ENCODE measurements around the gene MYO3B. TPM values are rescaled to one million over a fixed set of nuclear protein-coding genes. Genes with fewer than 3 reads are reported as not detected.

MYO3B gene
- total and polyA plus RNA-seq, 2 donors (not counting 1 experiment from before 2014, with no cell fraction given), result not detected

DNA sequence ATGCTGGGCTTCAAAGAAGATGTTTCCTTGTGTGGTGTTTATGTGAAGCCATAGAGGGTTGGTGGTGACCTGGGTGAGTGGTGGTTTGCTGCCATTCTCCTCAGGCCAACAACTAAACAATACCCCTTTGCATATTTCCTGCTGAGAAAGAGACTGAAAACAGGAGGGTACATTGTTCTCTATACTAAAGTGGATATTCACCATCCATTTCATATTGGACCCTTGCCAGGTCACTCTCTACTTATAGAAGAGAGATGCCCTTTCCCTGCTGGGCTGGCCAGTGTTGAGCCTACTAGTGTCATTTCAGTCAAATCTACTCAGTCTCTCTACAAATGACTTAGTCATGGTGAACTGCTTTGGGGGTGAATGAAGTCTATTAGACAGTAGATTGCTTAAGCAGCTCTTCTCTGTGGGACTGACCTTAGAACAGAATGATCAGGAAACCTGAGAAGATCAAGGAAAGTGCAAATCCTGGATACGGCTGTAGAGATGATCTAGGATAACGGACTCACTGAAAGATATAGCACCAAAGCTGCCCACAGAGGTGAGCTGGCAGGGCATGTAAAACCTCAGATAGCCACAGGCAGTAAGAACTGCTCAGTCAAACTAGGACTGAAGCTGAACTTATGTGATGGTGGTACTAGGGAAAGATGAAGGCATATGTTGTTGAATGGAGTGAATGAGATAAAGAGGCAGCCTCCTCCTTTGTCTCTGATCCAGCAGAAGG, 154.9 kb downstream of the MYO3B start:
- ChIA-PET CTCF (no interaction called here), POLR2A (no interaction called here)
- Histone ChIP-seq H3K27ac (ENCODE audit: low read length in 2 of 2) (no peak overlapping the region), H3K9ac (ENCODE audit: low read length) (no peak overlapping the region), H3K27me3 (replicated peaks in 1 of 4; ENCODE audit: control extremely low read depth in 1 of 4, control insufficient read depth in 3 of 4, insufficient read depth in 4 of 4, low read length in 3 of 4) (peaks cover 0 to 9% (median 0%) of the 10 kb centered on the region in 4 experiments), H3K4me3 (ENCODE audit: control extremely low read depth in 1 of 5, extremely low read depth in 1 of 5, insufficient read depth in 1 of 5, low read depth in 2 of 5, low read length in 4 of 5) (no peak overlapping the region), H3K79me2 (ENCODE audit: control insufficient read depth, insufficient read depth, low read length) (no peaks in the 10 kb centered on the region), H3K4me1 (ENCODE audit: control insufficient read depth in 2 of 2, insufficient read depth in 2 of 2, low read length in 2 of 2) (no peaks in the 10 kb centered on the region), H3K4me2 (replicated peaks; ENCODE audit: low read depth, low read length, poor library complexity, severe bottlenecking) (no peak overlapping the region), H4K20me1 (ENCODE audit: control insufficient read depth, insufficient read depth, low read length, poor library complexity, severe bottlenecking) (no peaks in the 10 kb centered on the region), H3K9me3 (ENCODE audit: control extremely low read depth in 1 of 3, control insufficient read depth in 2 of 3, insufficient read depth in 1 of 3, low read length in 2 of 3) (no peaks in the 10 kb centered on the region), H3K36me3 (replicated peaks in 1 of 2; ENCODE audit: control extremely low read depth in 1 of 2, control insufficient read depth in 1 of 2, extremely low read depth in 1 of 2, insufficient read depth in 2 of 2, low read length in 1 of 2) (no peaks in the 10 kb centered on the region), H2AFZ (ENCODE audit: insufficient read depth, low read depth, low read length, poor library complexity, severe bottlenecking) (no peak overlapping the region)
- no peak for ATAC-seq (ENCODE audit: low read depth)
- Mint-ChIP-seq H3K4me3 (no peak overlapping the region), H3K27ac (no peak overlapping the region), H3K9me3 (ENCODE audit: insufficient read depth) (no peaks in the 10 kb centered on the region), H3K27me3 (peaks cover 10% of the 10 kb centered on the region), H3K4me1 (no peaks in the 10 kb centered on the region)
- intact Hi-C loops (cut with micrococcal nuclease), result no loop called here
- TF ChIP-seq EZH2 (IDR thresholded peaks at IDR 0.05; ENCODE audit: borderline replicate concordance, insufficient read depth, low read depth, low read length, poor library complexity, severe bottlenecking), result no peak
- TF ChIP-seq, protein P1, sequence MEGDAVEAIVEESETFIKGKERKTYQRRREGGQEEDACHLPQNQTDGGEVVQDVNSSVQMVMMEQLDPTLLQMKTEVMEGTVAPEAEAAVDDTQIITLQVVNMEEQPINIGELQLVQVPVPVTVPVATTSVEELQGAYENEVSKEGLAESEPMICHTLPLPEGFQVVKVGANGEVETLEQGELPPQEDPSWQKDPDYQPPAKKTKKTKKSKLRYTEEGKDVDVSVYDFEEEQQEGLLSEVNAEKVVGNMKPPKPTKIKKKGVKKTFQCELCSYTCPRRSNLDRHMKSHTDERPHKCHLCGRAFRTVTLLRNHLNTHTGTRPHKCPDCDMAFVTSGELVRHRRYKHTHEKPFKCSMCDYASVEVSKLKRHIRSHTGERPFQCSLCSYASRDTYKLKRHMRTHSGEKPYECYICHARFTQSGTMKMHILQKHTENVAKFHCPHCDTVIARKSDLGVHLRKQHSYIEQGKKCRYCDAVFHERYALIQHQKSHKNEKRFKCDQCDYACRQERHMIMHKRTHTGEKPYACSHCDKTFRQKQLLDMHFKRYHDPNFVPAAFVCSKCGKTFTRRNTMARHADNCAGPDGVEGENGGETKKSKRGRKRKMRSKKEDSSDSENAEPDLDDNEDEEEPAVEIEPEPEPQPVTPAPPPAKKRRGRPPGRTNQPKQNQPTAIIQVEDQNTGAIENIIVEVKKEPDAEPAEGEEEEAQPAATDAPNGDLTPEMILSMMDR (IDR thresholded peaks at IDR 0.05), result no peak
- 97% methylated on average over 2 of the region's 2 CpGs for WGBS (ENCODE audit: insufficient coverage)
- DNase-seq, result no peak

DNA sequence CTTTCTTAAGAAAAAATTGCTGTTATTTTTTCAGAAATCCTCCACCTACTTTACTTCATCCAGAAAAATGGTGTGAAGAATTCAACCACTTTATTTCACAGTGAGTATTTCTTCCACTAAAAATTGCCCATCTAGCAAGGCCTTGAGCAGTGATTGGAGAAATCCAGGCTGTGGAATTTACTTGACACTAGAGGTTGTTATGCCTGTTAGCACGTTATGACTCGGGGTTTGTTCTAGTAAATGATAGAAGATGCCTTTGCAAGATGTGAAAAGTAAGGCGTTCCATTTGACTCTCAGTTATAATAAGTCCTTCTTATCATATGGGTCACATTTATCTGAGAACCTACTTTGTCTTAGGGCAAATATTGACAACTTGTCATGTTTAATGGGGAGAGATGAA, 157.4 kb downstream of the MYO3B start:
- no peak overlapping the region for H3K27ac Mint-ChIP-seq
- Histone ChIP-seq H3K9me3 (ENCODE audit: control extremely low read depth in 1 of 3, control insufficient read depth in 2 of 3, insufficient read depth in 1 of 3, low read length in 2 of 3) (no peaks in the 10 kb centered on the region), H3K36me3 (replicated peaks in 1 of 2; ENCODE audit: control extremely low read depth in 1 of 2, control insufficient read depth in 1 of 2, extremely low read depth in 1 of 2, insufficient read depth in 2 of 2, low read length in 1 of 2) (no peaks in the 10 kb centered on the region), H3K79me2 (ENCODE audit: control insufficient read depth, insufficient read depth, low read length) (no peaks in the 10 kb centered on the region), H3K27me3 (replicated peaks in 1 of 4; ENCODE audit: control extremely low read depth in 1 of 4, control insufficient read depth in 3 of 4, insufficient read depth in 4 of 4, low read length in 3 of 4) (peaks cover 0 to 9% (median 0%) of the 10 kb centered on the region in 4 experiments), H3K27ac (ENCODE audit: low read length in 2 of 2) (no peak overlapping the region), H4K20me1 (ENCODE audit: control insufficient read depth, insufficient read depth, low read length, poor library complexity, severe bottlenecking) (no peaks in the 10 kb centered on the region), H3K4me1 (ENCODE audit: control insufficient read depth in 2 of 2, insufficient read depth in 2 of 2, low read length in 2 of 2) (no peaks in the 10 kb centered on the region), H3K4me2 (replicated peaks; ENCODE audit: low read depth, low read length, poor library complexity, severe bottlenecking) (no peak overlapping the region), H3K4me3 (ENCODE audit: control extremely low read depth in 1 of 5, extremely low read depth in 1 of 5, insufficient read depth in 1 of 5, low read depth in 2 of 5, low read length in 4 of 5) (no peak overlapping the region), H2AFZ (ENCODE audit: insufficient read depth, low read depth, low read length, poor library complexity, severe bottlenecking) (no peak overlapping the region), H3K9ac (ENCODE audit: low read length) (no peak overlapping the region)
- ChIA-PET POLR2A (no interaction called here), CTCF (interaction anchor here (1.4 kb wide), 1 partner anchor 477 kb away, joined by 3 read pairs; no protein-coding TSS in a partner anchor)
- no CpG with 5 or more reads among the region's 3 CpGs for whole genome bisulfite sequencing (ENCODE audit: insufficient coverage)
- H3K4me1 Mint-ChIP-seq, result no peaks in the 10 kb centered on the region
- peaks cover 16% of the 10 kb centered on the region for H3K27me3 Mint-ChIP-seq
- DNase-seq, result no peak
- intact Hi-C loops (cut with micrococcal nuclease), result no loop called here
- ATAC-seq (ENCODE audit: low read depth), result no peak
- TF ChIP-seq, protein P1 (IDR thresholded peaks at IDR 0.05), result no peak
- no peak for TF ChIP-seq EZH2 (IDR thresholded peaks at IDR 0.05; ENCODE audit: borderline replicate concordance, insufficient read depth, low read depth, low read length, poor library complexity, severe bottlenecking)
- H3K9me3 Mint-ChIP-seq (ENCODE audit: insufficient read depth), result no peaks in the 10 kb centered on the region
- H3K4me3 Mint-ChIP-seq, result no peak overlapping the region

All from B cell (primary cell).